Stimulated activated naive CD4-positive, alpha-beta T cell treated with Interleukin-2 at 50 U/mL for 16 hours (primary cell): ENCODE measurements around the gene CLIC4.
"Not testable (repeated sequence)": the region's sequence is repeated elsewhere in the genome, so short reads cannot be mapped to it uniquely, and the experiment has no call there.

Experiments used
- DNase-seq: peaks from one replicate; lab custom pipeline; 2025; lab: John Stamatoyannopoulos, UW

Gene CLIC4

DNA sequence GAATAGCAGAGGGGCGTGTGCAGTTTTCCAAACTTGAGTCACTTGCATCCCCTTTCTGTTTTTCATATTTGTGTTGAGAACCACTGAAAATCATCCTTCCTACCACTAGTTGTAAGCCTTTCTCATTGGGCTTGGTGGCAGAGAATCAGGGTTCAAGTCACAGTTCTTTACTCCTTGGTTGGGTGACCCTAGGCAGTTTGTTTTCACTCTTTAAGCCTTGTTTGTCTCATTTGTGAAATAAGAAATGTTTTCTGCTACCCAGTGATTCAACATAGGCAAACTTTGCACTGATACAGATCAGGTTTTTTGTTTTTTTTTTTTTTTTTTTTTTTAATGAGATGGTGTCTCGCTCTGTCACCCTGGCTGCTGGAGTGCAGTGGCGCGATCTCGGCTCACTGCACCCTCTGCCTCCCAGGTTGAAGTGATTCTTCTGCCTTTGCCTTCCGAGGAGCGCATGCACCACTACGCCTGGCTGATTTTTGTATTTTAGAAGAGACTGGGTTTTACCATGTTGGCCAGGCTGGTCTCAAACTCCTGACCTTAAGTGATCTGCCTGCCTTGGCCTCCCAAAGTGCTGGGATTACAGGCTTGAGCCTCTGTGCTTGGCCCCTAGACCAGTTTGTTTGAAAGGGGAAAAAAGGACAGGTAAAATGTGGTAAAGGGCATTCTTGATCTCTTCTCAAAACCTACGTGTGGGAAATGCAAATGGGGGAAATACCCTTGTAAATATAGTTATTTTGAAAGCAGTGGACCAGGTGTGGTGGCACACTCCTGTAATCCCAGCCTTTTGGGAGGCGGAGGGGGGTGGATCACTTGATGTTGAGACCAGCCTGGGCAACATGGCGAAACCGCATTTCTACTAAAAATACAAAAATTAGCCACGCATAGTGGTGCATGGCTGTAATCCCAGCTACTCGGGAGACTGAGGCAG lies 3.2 kb downstream of the CLIC4 start:
- no peak for DNase-seq

DNA sequence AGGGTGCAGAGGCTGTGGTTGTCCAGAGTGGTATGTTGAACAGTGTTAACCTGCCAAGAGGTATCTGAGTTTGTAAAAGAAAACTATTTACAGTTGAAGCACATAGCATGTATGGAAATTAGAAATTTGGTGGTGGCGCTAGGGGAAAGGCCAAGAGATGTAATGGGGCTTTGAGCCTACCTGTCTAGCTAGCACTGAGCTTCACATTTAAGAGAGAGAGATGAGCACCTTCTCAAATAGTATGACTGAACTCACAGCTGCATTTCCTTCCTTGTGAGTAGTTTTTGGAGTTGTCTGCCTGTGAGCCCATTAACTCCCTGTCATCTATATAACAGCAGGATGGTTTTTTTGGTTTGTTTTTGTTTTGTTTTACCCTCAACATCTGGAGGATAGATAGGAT lies 4.0 kb downstream of the CLIC4 start:
- DNase-seq = no peak

DNA sequence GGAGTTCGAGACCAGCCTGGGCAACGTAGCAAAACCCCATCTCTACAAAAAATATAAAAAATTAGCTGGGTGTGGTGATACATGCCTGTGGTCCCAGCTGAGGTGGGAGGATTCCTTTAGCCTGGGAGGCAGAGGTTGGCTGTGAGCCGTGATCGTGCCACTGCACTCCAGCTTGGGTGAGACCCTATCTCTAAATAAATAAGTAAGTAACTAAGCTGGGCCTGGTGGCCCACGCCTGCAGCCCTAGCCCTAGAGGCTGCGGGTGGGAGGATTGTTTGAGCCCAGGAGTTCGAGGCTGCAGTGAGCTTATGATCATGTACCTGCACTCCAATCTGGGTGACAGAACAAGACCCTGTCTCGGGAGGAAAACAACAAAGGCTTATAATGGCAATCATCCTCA lies 4.6 kb downstream of the CLIC4 start:
- no peak for DNase-seq

DNA sequence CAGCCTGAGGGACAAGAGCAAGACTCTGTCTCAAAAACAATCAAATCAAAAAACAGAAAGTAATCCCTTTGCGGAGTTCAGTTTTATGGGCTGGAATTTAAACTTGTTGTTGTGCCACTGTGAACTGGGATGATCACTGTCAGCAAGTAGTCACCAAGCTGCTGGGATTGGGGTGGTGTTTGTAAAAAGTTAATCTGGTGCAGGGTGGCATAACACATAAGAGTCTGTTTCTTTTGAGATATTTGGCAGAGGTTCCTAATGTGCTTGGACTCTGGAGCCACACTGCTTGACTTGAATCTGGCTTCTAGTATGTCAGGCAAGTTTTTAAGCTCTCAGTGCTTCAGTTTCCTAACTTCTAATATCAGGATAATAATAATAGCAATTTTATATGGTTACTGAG lies 6.6 kb downstream of the CLIC4 start:
- no peak for DNase-seq

DNA sequence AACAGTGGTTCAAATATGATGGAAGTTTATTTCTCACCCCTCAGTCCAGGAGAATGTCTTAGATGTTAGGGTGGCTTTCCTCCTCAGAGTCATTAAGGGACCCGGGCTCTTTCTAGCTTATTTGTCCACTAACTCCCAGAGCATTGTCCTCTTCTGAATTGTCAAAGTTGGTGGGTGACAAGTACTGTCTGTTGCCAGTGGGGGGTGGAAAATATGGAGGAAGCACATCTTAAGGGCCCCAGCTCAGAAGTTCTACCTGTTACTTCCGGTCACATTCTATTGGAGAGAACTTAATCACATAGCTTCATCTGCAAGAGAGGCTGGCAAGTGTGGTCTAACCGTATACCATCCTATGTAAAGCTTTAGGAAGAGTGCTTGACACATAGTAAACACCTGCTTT lies 7.1 kb downstream of the CLIC4 start:
- DNase-seq = no peak

DNA sequence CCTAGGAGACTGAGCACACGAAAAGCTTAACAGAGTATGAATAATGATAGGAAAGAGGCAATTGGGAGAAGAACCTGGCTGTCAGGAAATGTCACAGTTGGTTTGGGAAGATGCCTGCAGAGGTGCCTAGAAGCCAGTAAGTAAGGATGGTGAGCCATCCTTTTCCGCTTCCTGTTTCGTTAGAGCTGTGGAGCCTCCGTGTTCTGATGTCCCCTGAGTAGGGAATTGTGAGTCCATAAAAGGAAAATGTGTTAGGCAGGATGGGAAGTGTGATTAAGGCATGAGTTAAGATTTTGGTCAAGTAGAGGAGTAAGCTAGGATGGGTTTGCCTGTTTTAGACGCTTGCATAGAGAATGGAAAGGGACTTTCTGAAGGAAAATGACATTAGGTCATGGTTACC lies 9.0 kb downstream of the CLIC4 start:
- no peak for DNase-seq

DNA sequence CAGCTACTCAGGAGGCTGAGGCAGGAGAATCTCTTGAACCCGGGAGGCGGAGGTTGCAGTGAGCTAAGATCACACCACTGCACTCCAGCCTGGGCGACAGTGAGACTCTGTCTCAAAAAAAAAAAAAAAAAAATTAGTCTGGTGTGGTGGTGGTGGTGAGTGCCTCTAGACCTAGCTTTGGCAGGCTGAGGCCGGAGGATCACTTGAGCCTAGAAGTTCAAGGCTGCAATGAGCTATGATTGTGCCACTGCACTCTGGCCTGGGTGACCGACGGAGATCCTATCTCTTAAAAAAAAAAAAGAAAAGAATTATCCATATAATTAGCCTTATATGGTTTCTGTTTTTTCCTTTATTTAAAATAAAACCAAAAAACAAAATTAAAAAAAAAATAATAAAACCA lies 10.1 kb downstream of the CLIC4 start:
- not testable (repeated sequence) for DNase-seq

DNA sequence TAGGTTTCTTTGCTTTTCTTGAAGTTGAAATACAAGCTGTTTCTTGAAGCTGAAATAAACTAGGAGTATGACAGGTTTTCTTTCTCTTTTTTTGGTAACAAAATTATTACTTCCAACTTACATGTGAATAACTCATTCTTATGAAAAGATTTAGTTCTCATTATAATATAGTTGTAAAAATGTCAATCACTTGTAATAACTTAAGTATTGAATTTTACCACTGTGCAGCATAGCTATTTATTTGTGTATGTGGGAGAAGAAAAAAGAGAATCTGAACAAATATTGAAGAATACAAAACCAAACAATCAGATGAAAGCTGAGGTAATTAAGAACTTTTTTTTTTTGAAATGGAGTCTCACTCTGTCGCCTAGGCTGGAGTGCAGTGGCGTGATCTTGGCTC lies 11.1 kb downstream of the CLIC4 start:
- no peak for DNase-seq

DNA sequence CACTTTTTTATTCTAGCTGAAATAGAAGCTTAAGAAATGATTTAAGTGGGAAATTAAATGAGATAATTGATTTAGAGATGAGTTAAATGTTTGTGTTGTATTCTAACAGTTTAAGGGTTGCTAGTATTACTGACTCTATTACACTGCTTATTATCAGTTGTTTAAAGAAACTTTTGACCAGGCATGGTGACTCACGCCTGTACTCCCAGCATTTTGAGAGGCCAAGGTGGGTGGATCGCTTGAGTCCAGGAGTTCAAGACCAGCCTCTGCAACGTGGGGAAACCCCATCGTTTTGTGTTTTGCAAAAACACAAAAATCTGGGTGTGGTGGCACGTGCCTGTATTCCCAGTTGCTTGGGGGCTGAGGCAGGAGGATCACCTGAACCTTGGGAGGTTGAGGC lies 14.2 kb downstream of the CLIC4 start:
- no peak for DNase-seq

DNA sequence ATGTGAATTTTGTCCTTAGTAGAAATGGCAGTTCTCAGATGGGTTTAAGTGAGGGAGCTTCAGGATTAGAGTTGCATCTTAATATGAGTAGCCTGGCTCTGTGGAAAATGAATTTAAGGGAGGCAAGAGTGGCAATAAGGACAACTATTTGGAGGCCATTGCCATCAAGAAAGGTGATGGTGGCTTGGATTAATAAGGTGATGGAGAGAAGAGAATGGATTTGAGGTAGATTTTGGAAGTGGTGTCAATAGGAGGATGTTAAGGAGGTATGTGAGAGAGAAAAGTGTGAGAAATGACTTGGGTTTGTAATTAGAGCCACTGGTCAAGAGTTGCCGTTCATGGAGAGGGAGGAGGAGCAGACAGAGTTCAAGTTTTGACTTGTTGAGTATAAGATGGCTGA lies 16.3 kb downstream of the CLIC4 start:
- no peak for DNase-seq

DNA sequence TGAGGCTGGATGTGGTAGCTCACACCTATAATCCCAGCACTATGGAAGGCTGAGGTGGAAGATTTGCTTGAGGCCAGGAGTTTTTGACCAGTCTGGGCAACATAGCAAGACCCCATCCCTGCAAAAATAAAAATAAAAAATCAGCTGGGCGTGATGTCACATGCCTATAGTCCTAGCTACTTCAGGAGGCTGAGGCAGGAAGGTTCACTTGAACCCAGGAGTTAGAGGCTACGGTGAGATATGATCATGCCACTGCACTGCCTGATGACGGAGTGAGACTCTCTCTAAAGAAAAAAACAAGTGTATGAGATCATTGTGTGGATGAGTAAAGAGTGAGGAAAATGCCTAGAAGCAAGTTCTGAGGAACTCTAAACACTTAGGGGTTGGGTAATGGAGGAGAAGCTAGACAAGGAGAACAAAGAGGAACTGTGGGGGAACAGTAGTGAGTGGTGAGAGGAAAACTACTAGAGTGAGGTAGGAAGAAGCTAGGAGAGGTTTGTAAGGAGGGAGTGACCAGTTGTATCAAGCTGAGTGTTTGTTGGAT lies 17.0 kb downstream of the CLIC4 start:
- DNase-seq = no peak

DNA sequence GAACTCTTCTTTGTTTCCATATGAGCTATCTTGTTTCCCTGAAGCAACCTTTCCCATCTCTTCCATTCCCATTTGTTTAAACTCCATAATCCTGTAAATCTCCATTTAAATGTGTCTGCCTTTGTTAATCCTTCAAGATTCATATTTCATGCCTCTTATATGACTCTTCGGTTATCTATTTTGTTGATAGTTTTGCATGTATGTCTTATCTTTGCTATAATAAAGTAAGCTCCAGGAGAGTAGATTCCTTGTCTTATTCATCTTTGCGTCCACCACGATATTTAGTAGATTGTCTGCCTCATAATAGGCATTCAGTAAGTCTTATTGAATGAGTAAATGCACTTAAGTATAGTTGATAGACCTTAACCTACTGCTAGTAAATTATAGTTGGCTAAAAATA lies 18.4 kb downstream of the CLIC4 start:
- no peak for DNase-seq

DNA sequence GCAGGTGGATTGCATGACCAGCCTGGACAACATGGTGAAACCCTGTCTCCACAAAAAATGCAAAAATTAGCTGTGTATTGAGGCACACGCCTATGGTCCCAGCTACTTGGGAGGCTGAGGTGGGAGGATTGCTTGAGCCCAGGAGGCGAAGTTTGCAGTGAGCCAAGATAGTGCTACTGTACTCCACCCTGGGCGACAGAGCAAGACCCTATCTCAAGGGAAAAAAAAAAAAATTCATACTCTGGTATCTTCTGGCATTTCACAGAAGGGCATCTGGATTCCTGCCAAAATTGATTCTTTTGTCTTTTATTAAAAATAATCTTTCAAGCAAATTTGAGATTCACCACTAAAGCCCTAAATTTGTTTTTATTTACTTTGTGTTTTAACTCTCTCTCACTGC lies 19.2 kb downstream of the CLIC4 start:
- no peak for DNase-seq

DNA sequence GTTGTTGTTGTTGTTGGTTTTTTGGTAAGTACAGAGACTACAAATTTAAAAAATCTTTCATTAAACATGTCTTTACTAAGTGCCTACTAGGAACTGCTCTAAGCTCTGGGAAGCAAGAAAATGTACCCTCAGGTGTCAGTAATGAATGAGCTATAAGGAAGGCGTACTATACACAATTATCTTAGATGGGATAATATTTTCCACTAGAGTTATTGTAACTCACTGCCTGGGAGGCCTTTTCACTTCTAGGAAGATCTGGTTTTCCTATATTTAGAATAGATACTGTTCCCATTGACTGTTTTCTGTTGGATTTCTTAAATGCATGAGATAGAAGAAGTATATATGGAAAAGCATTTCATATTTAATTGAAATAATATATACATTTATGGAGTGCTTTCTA lies 19.6 kb downstream of the CLIC4 start:
- no peak for DNase-seq

DNA sequence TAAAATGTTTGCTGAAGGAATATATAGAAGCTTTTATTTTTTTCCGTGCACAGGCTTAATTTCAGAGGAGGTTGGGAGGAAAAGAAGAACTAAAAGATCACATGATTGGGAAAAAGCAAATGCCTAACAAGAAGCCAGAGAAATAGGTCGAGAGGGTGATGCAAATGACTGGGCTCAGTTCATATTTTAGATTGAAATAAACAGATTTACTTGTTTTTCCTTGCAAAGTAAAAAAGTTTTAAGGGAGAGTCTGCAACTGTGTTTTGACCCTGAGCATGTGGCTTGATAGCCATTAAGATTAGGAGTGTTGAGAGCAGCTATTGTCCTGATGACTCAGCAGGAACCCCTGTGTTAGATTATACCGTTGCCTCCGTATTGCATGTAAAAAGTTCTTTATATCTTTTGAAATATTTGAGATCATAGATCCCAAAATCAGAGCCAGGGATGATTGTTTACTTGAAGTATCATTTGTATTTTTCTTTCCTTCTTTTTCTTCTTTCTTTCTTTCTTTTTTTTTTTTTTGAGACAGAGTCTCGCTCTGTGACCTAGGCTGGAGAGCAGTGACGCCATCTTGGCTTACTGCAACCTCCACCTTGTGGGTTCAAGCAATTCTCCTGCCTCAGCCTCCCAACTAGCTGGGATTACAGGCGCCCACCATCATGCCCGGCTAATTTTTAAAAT lies 20.2 kb downstream of the CLIC4 start:
- DNase-seq = no peak

DNA sequence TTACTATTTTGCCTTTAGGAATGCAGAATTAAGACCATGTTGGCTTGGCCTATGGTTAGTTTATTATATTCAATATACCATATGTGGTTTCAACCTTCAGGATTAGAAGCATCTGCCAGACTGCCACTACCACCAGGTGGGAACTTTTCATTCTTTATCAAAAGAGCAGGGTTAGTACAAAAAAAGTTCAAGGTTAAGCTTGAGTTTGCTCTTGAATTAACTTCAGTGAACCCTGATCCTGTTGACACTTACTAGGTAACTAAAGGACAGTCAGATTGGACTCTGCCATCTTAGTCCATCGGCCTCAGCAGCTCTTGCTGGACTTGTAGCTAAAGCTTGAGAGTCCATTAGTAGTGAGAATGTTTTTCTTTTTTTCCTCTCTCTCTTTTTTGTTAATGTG lies 22.1 kb downstream of the CLIC4 start:
- no peak for DNase-seq

DNA sequence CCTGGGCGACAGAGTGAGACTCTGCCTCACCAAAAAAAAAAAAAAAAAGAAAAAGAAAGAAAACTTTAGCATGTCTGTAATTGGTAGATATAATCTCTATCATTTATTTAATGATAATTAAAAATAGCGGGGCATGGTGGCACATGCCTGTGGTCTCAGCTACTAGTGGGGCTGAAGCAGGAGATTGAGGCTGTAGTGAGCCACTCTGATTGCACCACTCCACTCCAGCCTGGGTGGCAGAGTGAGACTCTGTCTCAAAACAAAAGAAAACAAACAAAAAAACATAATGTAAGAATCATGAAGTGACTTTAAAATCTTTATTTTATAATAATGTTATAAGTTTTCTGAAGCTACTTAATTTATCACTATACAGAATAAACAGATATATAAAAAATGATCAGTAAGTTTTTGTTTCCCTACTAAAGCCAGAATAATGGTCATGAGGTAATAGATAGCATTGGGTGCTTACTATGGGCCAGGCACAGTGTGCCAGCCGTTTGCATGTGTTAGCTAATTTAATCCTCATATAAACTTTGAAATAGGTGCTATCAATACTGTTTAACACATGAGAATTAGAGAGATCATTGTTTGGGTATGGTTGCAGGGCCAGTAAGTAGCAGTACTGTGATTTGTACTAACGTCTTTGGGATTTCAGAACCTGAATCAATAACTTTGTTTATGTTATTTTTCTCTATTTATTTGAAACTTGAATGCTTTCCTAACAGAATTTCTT lies 23.8 kb downstream of the CLIC4 start:
- DNase-seq = no peak

DNA sequence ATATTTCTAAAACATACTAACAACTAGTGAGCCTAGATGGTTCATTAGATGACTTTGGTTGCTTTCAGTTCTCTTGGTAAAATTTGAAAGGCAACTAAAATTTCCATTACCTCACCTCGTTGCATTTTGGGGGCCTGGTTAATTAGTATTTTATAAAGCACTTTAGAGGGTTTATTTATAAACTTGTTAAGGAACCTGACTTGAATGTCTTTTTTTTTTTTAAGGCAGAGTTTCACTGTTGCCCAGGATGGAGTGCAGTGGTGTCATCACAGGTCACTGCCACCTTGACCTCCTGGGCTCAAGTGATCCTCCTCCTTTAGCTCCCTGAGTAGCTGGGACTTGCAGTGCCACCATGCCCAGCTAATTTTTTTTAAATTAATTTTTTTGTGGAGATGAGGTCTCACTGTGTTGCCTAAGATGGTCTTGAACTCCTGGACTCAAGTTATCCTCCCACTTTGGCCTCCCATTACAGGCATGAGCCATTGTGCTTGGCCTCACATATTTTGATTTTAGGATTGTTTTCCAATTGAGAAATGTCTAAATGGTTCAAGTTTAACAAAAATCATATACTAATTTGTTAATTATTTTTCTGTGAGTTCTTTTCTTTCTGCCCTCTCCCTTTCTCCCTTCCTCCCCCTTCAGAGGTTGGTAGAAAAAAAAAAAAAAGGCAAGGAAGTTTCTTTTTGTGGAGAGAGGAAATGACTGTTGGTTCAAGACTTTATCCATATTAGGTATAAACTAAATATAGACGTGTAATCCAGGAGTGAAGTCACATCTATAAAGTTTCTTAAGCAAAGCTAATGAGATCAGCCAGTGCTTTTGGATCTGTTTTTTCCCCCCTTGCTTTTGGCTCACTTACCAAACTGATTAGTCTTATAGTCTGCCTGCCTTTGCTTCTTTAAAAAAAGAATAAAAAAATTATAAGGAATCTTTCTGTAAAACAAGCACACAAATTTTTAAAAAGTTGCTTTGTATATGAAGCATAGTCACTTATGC lies 24.7 kb downstream of the CLIC4 start:
- no peak for DNase-seq

DNA sequence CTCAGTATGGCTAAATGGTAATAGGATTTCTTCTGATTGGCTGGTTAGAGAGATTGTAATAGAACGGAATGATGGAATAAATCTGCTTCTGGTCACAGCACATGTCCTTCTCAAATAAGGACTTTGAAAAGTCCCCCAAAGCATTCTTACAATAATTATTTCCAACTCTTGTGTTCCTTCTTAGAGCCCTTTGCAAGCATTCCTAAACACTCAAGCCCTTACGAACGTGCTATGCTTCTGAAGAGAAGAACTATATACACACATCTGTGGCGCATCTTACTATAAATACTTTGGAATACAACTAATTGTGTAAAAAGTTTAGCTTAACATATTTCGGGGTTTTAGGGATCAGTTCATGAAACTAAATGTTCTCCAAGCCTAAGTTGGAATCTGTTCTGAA lies 25.6 kb downstream of the CLIC4 start:
- DNase-seq = no peak

DNA sequence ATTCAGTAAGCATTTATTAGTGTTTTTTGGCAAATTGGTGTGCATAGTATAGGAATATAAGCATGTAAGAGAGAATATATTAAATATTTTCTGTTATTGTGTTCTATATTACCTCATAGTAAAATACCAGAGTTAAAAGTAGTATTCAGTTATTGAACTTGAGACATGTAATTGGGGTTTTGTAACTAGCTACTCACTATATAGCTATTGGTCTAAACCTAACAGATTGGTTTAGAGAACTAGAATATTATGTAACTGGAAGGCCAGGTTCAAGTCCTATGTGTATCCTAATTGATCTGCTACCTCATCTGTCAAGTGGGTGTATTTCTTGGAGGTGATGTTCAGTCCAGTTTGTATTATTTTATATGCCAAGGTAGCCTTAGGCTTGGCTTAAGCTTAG lies 26.3 kb downstream of the CLIC4 start:
- no peak for DNase-seq

DNA sequence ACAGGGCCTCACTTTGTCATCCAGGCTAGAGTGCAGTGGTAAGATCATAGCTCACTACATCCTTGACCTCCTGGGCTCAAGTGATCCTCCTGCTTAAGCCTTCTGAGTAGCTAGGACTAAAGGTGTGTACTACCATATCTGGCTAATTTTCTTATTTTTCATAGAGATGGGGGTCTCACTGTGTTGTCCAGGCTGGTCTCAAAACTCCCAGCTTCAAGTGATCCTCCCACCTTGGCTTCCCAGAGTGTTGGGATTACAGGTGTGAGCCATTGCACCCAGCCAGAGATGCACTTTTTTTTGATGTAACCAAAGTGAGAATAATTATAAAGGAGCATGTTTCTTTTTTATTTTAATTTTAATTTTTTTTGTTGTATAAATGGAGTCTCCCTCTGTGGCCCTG lies 28.4 kb downstream of the CLIC4 start:
- no peak for DNase-seq
